COR-L47 (cell line): Measurements from ENCODE around the gene MCU.
"Not testable (repeated sequence)": the region's sequence is repeated elsewhere in the genome, so short reads cannot be mapped to it uniquely, and the experiment has no call there.

Source experiments
- DNase-seq: peaks from one replicate; lab custom pipeline; 2025; lab: John Stamatoyannopoulos, UW

MCU gene

GRCh38 chr10:72762042-72762441 lies 70.1 kb downstream of the MCU start:
- no peak for DNase-seq

GRCh38 chr10:72763201-72763600 lies 71.3 kb downstream of the MCU start:
- no peak for DNase-seq

DNA sequence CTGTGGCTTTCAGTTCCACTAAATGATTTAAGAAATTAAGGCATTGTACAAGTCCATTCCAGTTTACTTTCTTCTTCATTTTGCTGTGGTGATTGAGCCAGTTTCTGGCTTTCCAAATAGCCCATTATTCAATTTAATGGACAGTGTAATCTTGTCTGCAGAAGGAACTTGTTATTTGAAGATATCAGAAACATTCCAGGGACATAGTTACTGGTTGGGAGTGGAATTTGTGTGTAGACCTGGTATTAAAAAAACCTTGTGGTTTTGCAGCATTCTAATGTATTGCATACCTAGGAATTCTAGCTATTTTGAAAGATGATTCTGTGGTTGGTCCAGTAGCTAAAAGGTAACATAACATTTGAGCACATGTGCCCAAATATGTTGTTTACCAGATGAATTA lies 72.2 kb downstream of the MCU start:
- DNase-seq = no peak

DNA sequence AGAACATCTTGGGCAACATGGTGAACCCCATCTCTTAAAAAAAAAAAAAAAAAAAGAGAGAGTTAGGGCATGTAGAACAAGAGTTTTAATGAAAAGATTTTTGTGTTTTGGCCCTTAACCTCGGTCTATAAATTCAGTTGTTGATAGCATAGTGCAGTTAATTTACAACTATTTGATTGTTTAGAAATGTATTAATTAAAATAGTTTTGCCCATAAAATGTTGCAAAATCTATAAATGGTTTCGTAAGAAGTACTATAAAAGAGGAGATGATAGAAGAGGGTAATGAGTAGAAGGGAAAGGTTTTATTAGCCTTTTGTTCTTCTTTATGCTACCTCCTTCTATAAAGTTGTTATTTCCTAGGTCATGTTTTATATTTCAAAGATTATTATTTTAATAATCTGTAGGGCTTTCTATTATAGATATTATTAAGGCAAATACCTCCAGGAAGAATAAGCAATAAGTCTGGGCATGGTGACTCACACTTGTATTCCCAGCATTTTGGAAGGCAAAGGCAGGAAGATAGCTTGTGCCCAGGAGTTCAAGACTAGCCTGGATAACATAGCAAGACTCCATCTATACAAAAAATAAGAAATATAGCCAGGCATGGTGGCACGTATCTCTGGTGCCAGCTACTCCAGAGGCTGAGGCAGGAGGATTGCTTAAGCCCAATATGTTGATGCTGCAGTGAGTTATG lies 73.3 kb downstream of the MCU start:
- no peak for DNase-seq

DNA sequence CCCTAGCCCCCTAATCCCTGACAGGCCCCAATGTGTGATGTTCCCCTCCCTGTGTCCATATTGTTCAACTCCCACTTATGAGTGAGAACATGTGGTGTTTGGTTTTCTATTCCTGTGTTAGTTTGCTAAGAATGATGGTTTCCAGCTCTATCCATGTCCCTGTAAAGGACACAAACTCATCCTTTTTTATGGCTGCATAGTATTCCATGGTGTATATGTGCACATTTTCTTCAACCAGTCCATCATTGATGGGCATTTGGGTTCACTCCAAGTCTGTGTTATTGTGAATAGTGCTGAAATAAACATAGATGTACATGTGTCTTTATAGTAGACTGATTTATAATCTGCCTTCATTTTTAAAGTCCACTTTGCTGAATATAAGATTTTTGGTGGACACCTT lies 79.3 kb downstream of the MCU start:
- DNase-seq = not testable (repeated sequence)

DNA sequence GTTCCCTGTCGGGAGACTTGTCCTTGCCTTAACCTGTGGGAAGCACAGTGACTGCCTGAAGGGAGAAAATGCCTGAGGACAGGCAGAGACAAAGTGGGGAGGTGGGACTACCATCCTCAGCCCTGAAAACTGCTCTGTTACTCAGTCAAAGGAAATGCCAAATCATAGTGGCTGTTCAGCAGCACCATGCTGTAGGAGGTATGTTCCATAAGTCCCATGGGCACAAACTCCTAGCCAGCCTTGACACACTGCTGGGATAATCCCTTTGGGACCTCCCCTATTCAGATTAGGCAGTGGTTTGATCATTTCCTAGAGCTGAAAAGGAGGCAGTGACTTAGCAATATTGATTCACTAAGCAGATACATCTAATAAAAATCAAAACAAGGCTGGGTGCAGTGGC lies 80.1 kb downstream of the MCU start:
- DNase-seq = no peak

DNA sequence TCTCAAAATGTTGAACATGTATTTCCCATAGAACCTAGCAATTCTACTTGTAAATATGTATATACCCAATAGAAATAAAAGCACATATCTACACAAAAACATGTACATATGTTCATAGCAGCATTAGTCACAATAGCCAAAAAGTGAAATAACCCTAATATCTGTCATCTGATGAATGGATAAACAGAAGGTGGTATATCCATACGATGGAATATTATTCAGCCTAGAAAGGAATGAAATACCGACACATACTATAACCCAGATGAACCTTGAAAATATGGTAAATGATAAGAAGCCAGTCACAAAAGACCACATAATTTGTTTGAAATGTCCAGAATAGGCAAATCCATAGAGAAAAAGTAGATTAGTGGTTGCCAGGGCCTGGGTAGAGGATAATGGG lies 87.9 kb downstream of the MCU start:
- no peak for DNase-seq

DNA sequence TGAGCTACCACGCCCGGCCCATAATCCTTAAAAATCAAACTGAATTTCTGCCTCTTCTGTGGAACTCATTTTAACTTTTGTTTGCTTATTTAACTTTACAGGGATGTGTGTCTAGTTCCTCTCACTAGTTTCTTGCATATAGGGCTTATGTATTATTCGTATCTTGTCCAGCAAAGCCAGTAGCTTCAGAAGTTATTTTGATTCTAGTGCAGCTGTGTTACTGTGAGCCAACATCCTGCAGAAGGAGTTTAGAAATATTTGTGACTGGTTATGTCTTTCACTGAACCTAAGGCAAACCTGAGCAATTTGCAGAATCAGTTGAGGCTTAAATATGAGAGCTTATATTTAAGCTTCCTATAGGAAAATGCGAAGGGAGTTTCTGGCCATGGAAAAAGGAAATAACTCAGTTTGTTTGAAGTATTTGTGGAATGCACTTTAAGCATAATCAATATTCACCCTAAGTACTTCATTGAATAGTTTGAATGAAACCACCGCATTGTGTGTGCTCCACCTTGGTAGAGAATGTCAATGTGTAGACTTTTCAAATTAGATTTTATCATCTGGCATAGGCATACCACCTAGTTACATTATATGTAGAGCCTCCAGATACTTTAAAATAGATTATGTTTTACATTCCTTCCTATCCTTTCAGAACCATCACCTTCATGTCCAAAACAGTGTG lies 90.8 kb downstream of the MCU start:
- DNase-seq = no peak

- no peak for DNase-seq
These were observed 91.5 kb downstream of the MCU start for GRCh38 chr10:72783410-72783833.

GRCh38 chr10:72784551-72785351 lies 92.8 kb downstream of the MCU start:
- DNase-seq = no peak

GRCh38 chr10:72785409-72785808 lies 93.5 kb downstream of the MCU start:
- DNase-seq = no peak

- no peak for DNase-seq
These were observed 98.5 kb downstream of the MCU start for GRCh38 chr10:72790216-72790990.

GRCh38 chr10:72792288-72792687 lies 100.3 kb downstream of the MCU start:
- no peak for DNase-seq

DNA sequence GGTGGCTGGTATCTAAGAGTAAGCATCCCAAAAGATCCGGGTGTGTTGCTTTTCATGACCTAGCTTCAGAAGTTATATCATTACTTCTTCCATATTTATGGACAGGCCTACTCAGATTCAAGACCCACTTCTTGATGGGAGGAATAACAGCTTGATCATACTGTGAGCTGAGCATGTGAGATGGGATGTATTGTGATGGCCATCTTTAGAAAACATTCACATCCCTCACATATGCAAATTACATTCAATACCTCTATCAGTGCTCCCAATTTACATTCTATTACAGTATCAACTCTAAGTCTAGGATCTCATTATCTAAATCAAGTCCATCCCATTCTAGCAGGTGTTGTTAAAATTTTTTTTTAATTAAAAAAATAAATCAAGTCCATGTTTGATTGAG lies 101.8 kb downstream of the MCU start:
- DNase-seq = no peak

DNA sequence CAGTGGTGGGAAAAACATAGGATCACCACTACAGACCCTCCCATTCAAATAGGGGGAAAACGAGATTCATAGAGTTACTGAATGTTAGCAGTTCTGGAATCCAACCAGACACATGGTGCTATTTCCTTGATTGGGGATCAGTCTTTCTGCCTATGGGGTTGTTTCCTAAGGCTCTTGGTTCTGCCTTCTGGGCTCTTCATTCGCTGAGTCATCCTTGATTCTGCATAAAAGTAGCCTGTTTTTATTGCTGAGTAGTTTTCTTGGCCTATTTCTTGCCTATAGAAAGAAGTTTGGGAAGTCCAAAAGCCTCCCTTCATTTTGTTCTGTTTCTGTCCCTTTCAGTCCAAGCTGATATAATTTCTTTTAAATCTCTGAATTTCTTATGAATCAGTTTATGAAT lies 102.3 kb downstream of the MCU start:
- DNase-seq = no peak

DNA sequence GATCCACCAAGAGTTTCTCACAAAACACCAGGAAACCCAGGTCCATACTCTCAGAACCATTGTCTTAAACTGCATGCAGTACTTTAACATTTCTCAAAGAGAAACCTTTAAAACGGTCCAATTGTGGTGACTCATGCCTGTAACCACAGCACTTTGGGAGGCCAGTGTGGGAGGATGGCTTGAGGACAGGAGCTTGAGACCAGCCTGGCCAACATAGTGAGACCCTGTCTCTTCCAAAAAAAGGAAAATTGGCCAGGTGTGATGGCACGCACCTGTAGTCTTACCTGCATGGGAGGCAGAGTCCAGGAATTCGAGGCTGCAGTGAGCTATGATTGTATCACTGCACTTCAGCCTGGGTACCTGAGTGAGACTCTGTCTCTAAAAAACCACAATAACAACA lies 104.1 kb downstream of the MCU start:
- no peak for DNase-seq

- DNase-seq = no peak
These were observed 104.6 kb downstream of the MCU start for GRCh38 chr10:72796538-72796937.

DNA sequence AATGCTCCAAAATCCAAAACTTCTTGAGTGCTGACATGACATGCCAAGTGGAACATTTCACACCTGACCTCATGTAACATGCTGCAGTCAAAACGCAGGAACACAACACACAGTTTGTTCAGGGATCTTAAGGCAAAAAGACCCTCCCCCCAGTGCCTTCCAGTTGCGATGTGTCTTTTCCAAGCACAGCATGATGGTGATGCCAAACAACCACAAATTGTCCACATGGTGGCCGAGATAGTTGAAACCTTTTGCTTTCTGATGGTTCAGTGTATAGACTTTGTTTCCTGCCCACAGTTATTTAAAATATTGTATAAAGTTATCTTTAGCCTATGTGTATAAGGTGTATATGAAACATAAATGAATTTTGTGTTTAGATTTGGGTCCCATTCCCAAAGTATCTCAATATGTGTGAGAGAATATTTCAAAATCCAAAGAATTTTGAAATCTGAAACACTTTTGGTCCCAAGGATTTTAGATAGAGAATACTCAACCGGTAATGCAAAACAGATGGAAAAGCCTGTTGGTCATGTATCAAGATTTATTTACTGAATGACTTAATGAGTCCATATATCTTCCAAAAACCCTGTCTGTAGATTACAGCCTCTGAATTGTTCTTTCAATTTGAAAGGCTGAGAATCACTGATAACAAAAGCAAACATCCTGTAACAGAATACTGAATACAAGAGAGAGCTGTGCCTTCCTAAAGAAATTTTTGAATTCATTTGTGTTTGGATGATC lies 108.2 kb downstream of the MCU start:
- DNase-seq = peak; percentile 31

DNA sequence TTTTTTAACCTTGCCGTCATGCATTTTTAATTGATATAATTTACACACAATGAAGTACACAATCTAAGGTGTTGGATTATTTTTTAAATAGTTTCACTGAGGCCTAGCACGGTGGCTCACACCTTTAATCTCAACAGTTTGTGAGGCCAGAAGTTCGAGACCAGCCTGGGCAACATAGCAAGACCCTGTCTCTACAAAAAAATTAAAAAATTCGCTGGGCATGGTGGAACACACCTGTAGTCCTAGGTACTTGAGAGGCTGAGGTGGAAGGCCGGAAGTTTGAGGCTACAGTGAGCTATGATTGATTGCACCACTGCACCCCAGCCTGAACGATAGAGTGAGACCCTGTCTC lies 108.8 kb downstream of the MCU start:
- DNase-seq = no peak

DNA sequence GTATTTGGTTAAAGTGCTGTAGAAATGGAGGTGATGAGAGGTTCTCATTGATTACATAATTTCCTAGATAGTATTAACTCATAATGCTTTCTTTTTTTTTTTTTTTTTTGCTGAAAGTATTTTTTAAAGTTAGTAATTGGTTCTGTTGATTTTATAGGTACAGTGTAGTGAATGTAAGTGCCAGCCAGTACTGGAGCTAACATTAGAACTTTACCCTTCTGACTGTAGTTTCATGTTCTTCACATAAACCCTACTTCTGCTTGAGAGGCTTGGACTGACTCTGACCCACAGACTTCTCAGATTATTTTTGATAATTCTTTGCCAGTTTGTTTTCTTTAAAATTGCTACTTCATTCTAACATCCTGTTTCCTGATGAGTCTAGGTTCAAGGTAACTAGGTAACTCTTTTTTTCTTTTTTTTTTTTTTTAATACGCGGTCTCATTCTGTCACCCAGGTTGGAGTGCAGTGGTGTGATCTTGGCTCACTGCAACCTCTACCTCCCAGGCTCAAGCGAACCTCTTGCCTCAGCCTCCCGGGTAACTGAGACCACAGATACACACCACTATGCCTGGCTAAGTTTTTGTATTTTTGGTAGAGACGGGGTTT lies 109.4 kb downstream of the MCU start:
- no peak for DNase-seq

- DNase-seq = no peak
These were observed 110.4 kb downstream of the MCU start for GRCh38 chr10:72802332-72802731.
